Adrenal gland (tissue), 5 donors: Measurements from ENCODE around the gene GRB10.

Experiments used
- CTCF ChIP-seq, 6 experiments: fragments of 450-650 bp in 4 of 6; fragments of 200-600 bp in 2 of 6; sonication (generic) in 1 of 6; IDR thresholded peaks; 1 replicate in 5 of 6; 2 replicates in 1 of 6; pipeline versions ENCODE4 v1.5.1 to v1.8.0; 2016 to 2021; ENCODE audit warnings: antibody characterized with exemption in 6 of 6, mild to moderate bottlenecking in 2 of 6, moderate library complexity in 1 of 6
- POLR2A ChIP-seq, 2 donors: fragments of 450-650 bp; IDR thresholded peaks; one replicate each; pipeline ENCODE4 v1.6.1; 2017; ENCODE audit warnings: antibody characterized with exemption in 2 of 2, mild to moderate bottlenecking in 2 of 2, moderate library complexity in 1 of 2
- donor health status: DM: no; HTN: no; CAD: no.

GRCh38 chr7:50752422-50752821 lies 30.3 kb downstream of the GRB10 start:
- TF ChIP-seq CTCF (IDR thresholded peaks at IDR 0.05) = no peak
- TF ChIP-seq POLR2A (IDR thresholded peaks at IDR 0.05) = no peak
